Fibroblast of lung (primary cell): ENCODE data around the gene DNPH1. TPM values are rescaled to one million over a fixed set of nuclear protein-coding genes. Genes with fewer than 3 reads are reported as not detected.

ENCODE experiments used
- DNase-seq, 2 donors: peaks; one replicate each; pipeline versions ENCODE4 v3.0.0 to v3.0.0-alpha.2; 2010; ENCODE audit warnings: low read depth in 2 of 2
- H2AFZ ChIP-seq: 2 replicates; pipeline ENCODE4 v1.5.1; 2012; ENCODE audit warnings: low read length, control low read depth, inconsistent platforms
- H3K27ac ChIP-seq: 2 replicates; pipeline ENCODE4 v1.5.1; 2011; ENCODE audit warnings: low read length, control low read depth; ENCODE audit not compliant: insufficient read depth
- H3K27me3 ChIP-seq: 2 replicates; pipeline ENCODE4 v1.5.1; 2011; ENCODE audit warnings: mild to moderate bottlenecking, low read length; ENCODE audit not compliant: control insufficient read depth, insufficient read depth
- H3K36me3 ChIP-seq: 2 replicates; pipeline ENCODE4 v1.5.1; 2011; ENCODE audit warnings: low read length; ENCODE audit not compliant: control insufficient read depth, insufficient read depth
- H3K4me1 ChIP-seq: 2 replicates; pipeline ENCODE4 v1.5.1; 2011; ENCODE audit warnings: low read length; ENCODE audit not compliant: control insufficient read depth, insufficient read depth; ENCODE audit errors: extremely low read depth
- H3K4me2 ChIP-seq: 2 replicates; pipeline ENCODE4 v1.5.1; 2011; ENCODE audit warnings: low read length, control low read depth; ENCODE audit not compliant: insufficient read depth; ENCODE audit errors: extremely low read depth
- H3K4me3 ChIP-seq, 4 experiments: fragments of 200-600 bp in 1 of 4; sonication (generic) in 1 of 4; replicated peaks in 1 of 4; 2 replicates each; pipeline ENCODE4 v1.5.1; 2011 to 2016; ENCODE audit warnings: low read length in 4 of 4, low read depth in 3 of 4, mild to moderate bottlenecking in 3 of 4, control low read depth in 2 of 4, inconsistent platforms in 1 of 4, mixed read lengths in 1 of 4; ENCODE audit not compliant: insufficient read depth in 1 of 4; ENCODE audit errors: control extremely low read depth in 1 of 4
- H3K79me2 ChIP-seq: 2 replicates; pipeline ENCODE4 v1.5.1; 2012; ENCODE audit warnings: mild to moderate bottlenecking, low read length, inconsistent platforms; ENCODE audit not compliant: control insufficient read depth, insufficient read depth
- H3K9ac ChIP-seq: 2 replicates; pipeline ENCODE4 v1.5.1; 2011; ENCODE audit warnings: mild to moderate bottlenecking, low read length, control low read depth; ENCODE audit not compliant: insufficient read depth
- H3K9me3 ChIP-seq: 2 replicates; pipeline ENCODE4 v1.5.1; 2012; ENCODE audit warnings: low read depth, low read length; ENCODE audit not compliant: control insufficient read depth, insufficient read depth
- H4K20me1 ChIP-seq: 2 replicates; pipeline ENCODE4 v1.5.1; 2011; ENCODE audit warnings: low read length; ENCODE audit not compliant: control insufficient read depth, insufficient read depth; ENCODE audit errors: extremely low read depth
- CTCF ChIP-seq, 2 donors: IDR thresholded peaks in 1 of 2; conservative IDR thresholded peaks in 1 of 2; 1 replicate in 1 of 2; 2 replicates in 1 of 2; pipeline ENCODE4 v1.5.1; 2011 to 2012; ENCODE audit warnings: low read length in 2 of 2, control low read depth in 1 of 2, inconsistent platforms in 1 of 2, low read depth in 1 of 2, mild to moderate bottlenecking in 1 of 2
- EZH2 ChIP-seq: IDR thresholded peaks from 2 replicates; pipeline ENCODE4 v1.5.1; 2012; ENCODE audit warnings: low read length, control low read depth, mild to moderate bottlenecking; ENCODE audit errors: missing control alignments
- polyA plus RNA-seq, 2 donors: library from polyadenylated mRNA; depleted of rRNA in 1 of 2; stranded (reverse) in 1 of 2; unstranded in 1 of 2; fragments of >200 nt; gene quantifications; 2 replicates each; pipeline ENCODE4 v1.2.1, GENCODE V29; 2011 to 2012; ENCODE audit warnings: missing spikeins in 1 of 2
- total RNA-seq: library from RNA; depleted of rRNA; stranded (reverse); fragments of >200 nt; gene quantifications from 2 replicates; pipeline ENCODE4 v1.2.1, GENCODE V29; 2014

Gene DNPH1
- total and polyA plus RNA-seq, 2 donors (not counting 1 experiment from before 2014, with no cell fraction given) = 31.2 to 52.5 TPM

- no peaks in the 10 kb centered on the region for H3K79me2 ChIP-seq
- H2AFZ ChIP-seq = no peak overlapping the region
- H4K20me1 ChIP-seq = no peaks in the 10 kb centered on the region
- H3K36me3 ChIP-seq = no peaks in the 10 kb centered on the region
- no peak overlapping the region for H3K4me3 ChIP-seq
- TF ChIP-seq EZH2 = no peak
- TF ChIP-seq CTCF (conservative IDR thresholded peaks at IDR 0.05 in 1 of 2, IDR thresholded peaks at IDR 0.05 in 1 of 2; ENCODE audit: low read depth in 1 of 2, low read length in 2 of 2) = peak; percentile 77 to 81
- H3K9ac ChIP-seq = no peak overlapping the region
- no peaks in the 10 kb centered on the region for H3K9me3 ChIP-seq
- no peaks in the 10 kb centered on the region for H3K4me1 ChIP-seq
- H3K4me2 ChIP-seq = no peak overlapping the region
- H3K27me3 ChIP-seq = peaks cover 12% of the 10 kb centered on the region
- DNase-seq = peak; percentile 50 to 63
- no peak overlapping the region for H3K27ac ChIP-seq
Measured at GRCh38 chr6:43263314-43264178, 34.3 kb upstream of the DNPH1 start.

- peaks cover 5% of the 10 kb centered on the region for H3K27me3 ChIP-seq
- TF ChIP-seq CTCF (conservative IDR thresholded peaks at IDR 0.05 in 1 of 2, IDR thresholded peaks at IDR 0.05 in 1 of 2; ENCODE audit: low read depth in 1 of 2, low read length in 2 of 2) (no peak), EZH2 (no peak)
Measured at GRCh38 chr6:43262780-43263313, 33.6 kb upstream of the DNPH1 start.

GRCh38 chr6:43262000-43262779, 32.9 kb upstream of the DNPH1 start:
- TF ChIP-seq CTCF (conservative IDR thresholded peaks at IDR 0.05 in 1 of 2, IDR thresholded peaks at IDR 0.05 in 1 of 2; ENCODE audit: low read depth in 1 of 2, low read length in 2 of 2) = no peak
- no peak for TF ChIP-seq EZH2
- Histone ChIP-seq H3K27me3 (peaks cover 4% of the 10 kb centered on the region), H2AFZ (no peak overlapping the region), H3K36me3 (no peaks in the 10 kb centered on the region), H3K4me1 (no peaks in the 10 kb centered on the region), H3K4me2 (no peak overlapping the region), H3K79me2 (no peaks in the 10 kb centered on the region), H3K27ac (no peak overlapping the region), H3K4me3 (no peak overlapping the region), H3K9ac (no peak overlapping the region), H4K20me1 (no peaks in the 10 kb centered on the region), H3K9me3 (no peaks in the 10 kb centered on the region)
- no peak for DNase-seq

More at GRCh38 chr6:43262780-43263313, 33.6 kb upstream of the DNPH1 start:
- no peaks in the 10 kb centered on the region for H3K9me3 ChIP-seq
- H3K4me2 ChIP-seq = no peak overlapping the region
- H4K20me1 ChIP-seq = no peaks in the 10 kb centered on the region
- H3K9ac ChIP-seq = no peak overlapping the region
- no peaks in the 10 kb centered on the region for H3K4me1 ChIP-seq
- no peak overlapping the region for H2AFZ ChIP-seq
- H3K36me3 ChIP-seq = no peaks in the 10 kb centered on the region
- no peak overlapping the region for H3K27ac ChIP-seq
- DNase-seq = no peak
- H3K79me2 ChIP-seq = no peaks in the 10 kb centered on the region
- H3K4me3 ChIP-seq = no peak overlapping the region
